ENCODE results near the gene NME9. TPM values are rescaled to one million over a fixed set of nuclear protein-coding genes. Genes with fewer than 3 reads are reported as not detected.

The NME9 gene
- total and polyA plus RNA-seq, 4 donors = 2.8 to 11.4 (median 7.4) TPM

DNA sequence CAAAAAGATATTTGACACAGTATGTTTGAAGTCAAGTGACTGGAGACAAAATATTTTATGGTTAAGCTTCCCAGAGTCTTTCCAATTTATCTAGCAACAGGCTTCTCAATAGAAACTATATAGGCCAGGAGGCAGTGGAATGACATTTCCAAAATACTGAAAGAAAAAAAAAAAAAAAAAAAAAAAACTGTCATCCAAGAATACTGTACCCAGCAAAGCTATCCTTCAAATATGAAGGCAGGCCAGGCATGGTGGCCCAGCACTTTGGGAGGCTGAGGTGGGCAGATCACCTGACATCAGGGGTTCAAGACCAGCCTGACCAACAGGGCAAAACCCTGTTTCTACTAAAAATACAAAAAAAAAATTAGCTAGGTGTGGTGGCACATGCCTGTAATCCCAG lies 20.9 kb downstream of the NME9 start:
- TF ChIP-seq, protein P1, sequence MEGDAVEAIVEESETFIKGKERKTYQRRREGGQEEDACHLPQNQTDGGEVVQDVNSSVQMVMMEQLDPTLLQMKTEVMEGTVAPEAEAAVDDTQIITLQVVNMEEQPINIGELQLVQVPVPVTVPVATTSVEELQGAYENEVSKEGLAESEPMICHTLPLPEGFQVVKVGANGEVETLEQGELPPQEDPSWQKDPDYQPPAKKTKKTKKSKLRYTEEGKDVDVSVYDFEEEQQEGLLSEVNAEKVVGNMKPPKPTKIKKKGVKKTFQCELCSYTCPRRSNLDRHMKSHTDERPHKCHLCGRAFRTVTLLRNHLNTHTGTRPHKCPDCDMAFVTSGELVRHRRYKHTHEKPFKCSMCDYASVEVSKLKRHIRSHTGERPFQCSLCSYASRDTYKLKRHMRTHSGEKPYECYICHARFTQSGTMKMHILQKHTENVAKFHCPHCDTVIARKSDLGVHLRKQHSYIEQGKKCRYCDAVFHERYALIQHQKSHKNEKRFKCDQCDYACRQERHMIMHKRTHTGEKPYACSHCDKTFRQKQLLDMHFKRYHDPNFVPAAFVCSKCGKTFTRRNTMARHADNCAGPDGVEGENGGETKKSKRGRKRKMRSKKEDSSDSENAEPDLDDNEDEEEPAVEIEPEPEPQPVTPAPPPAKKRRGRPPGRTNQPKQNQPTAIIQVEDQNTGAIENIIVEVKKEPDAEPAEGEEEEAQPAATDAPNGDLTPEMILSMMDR (IDR thresholded peaks at IDR 0.05; ENCODE audit: control extremely low read depth, extremely low read depth) = no peak
- ATAC-seq (ENCODE audit: insufficient read depth, low FRiP score) = no peak
- H3K4me1 ChIP-seq (ENCODE audit: control insufficient read depth in 5 of 5, insufficient read depth in 5 of 5, low read length in 5 of 5) = no peaks in the 10 kb centered on the region

DNA sequence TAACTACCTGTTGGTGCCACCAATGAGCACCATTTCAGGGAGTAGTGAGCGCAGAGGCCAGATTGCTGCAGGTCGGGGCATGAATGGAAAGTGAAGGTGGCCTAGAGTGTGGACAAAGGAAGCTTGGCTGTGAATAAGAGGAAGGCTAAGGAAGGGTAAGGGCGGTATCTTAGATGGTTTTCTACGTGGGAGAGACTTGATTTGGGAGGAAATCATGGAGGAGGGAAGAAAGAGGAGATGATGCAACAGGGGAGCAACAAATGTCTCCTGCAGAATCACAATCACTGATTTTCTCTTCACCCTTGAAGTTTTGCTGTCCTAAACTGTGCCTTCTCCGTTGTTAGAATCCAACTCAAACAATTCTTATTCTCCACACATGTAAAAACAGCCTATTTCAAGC lies 21.8 kb downstream of the NME9 start:
- Histone ChIP-seq H3K27ac (ENCODE audit: low read depth in 1 of 2, low read length in 1 of 2) (no peak overlapping the region), H3K36me3 (ENCODE audit: control insufficient read depth in 4 of 4, insufficient read depth in 4 of 4, low read length in 4 of 4) (no peaks in the 10 kb centered on the region), H3K4me1 (ENCODE audit: control insufficient read depth in 5 of 5, insufficient read depth in 5 of 5, low read length in 5 of 5) (no peaks in the 10 kb centered on the region), H3K4me3 (no peak overlapping the region), H3K9me3 (ENCODE audit: control insufficient read depth in 4 of 4, insufficient read depth in 3 of 4, low read length in 3 of 4) (peaks cover 0 to 18% (median 6%) of the 10 kb centered on the region in 4 donors), H3K9ac (ENCODE audit: insufficient read depth in 1 of 2, low read length in 2 of 2) (no peak overlapping the region), H3K27me3 (ENCODE audit: control insufficient read depth in 3 of 3, insufficient read depth in 3 of 3, low read length in 2 of 3) (no peaks in the 10 kb centered on the region)
- 86 to 87% methylated on average over 5 of the region's 5 CpGs for WGBS, 2 donors
- TF ChIP-seq, protein P1 (IDR thresholded peaks at IDR 0.05; ENCODE audit: control extremely low read depth, extremely low read depth) = no peak
- DNase-seq = no peak
- no peak for ATAC-seq (ENCODE audit: insufficient read depth, low FRiP score)

More for the DNA sequence above, 20.9 kb downstream of the NME9 start:
- peaks cover 0 to 18% (median 6%) of the 10 kb centered on the region in 4 donors for H3K9me3 ChIP-seq (ENCODE audit: control insufficient read depth in 4 of 4, insufficient read depth in 3 of 4, low read length in 3 of 4)
- no peak for DNase-seq
- no peaks in the 10 kb centered on the region for H3K27me3 ChIP-seq (ENCODE audit: control insufficient read depth in 3 of 3, insufficient read depth in 3 of 3, low read length in 2 of 3)
- no peaks in the 10 kb centered on the region for H3K36me3 ChIP-seq (ENCODE audit: control insufficient read depth in 4 of 4, insufficient read depth in 4 of 4, low read length in 4 of 4)
- no peak overlapping the region for H3K27ac ChIP-seq (ENCODE audit: low read depth in 1 of 2, low read length in 1 of 2)
- H3K4me3 ChIP-seq = no peak overlapping the region
- no peak overlapping the region for H3K9ac ChIP-seq (ENCODE audit: insufficient read depth in 1 of 2, low read length in 2 of 2)

DNA sequence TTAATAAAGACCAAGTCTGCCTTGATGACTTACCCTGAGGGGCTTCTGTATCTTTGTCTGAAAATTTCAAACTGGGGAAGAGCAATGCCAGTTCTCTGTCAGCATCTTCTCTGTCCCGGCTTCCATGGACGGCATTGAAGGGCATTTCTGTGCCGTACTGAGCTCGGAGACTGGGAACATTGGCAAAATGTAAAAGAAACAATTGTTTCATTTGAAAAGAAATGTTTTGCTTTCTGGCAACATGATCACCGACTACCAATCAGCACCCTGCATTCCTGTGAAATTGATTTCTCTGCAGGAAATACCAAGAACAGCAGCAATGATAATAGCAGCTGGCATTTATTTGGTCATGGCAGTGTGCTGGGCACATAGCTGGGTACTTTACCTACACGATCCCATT lies 26.2 kb downstream of the NME9 start:
- peaks cover 0 to 3% (median under 1%) of the 10 kb centered on the region in 4 donors for H3K36me3 ChIP-seq (ENCODE audit: control insufficient read depth in 4 of 4, insufficient read depth in 4 of 4, low read length in 4 of 4)
- no peak overlapping the region for H3K4me3 ChIP-seq
- DNase-seq (no peak), ATAC-seq (ENCODE audit: insufficient read depth, low FRiP score) (no peak)
- TF ChIP-seq, protein P1 (IDR thresholded peaks at IDR 0.05; ENCODE audit: control extremely low read depth, extremely low read depth) = no peak
- no peak overlapping the region for H3K9ac ChIP-seq (ENCODE audit: insufficient read depth in 1 of 2, low read length in 2 of 2)
- peaks cover 0 to 12% (median 5%) of the 10 kb centered on the region in 4 donors for H3K9me3 ChIP-seq (ENCODE audit: control insufficient read depth in 4 of 4, insufficient read depth in 3 of 4, low read length in 3 of 4)
- H3K27ac ChIP-seq (ENCODE audit: low read depth in 1 of 2, low read length in 1 of 2) = no peak overlapping the region
- H3K27me3 ChIP-seq (ENCODE audit: control insufficient read depth in 3 of 3, insufficient read depth in 3 of 3, low read length in 2 of 3) = no peaks in the 10 kb centered on the region
- H3K4me1 ChIP-seq (ENCODE audit: control insufficient read depth in 5 of 5, insufficient read depth in 5 of 5, low read length in 5 of 5) = no peaks in the 10 kb centered on the region
- WGBS, 2 donors = 92 to 94% methylated on average over 6 of the region's 6 CpGs

DNA sequence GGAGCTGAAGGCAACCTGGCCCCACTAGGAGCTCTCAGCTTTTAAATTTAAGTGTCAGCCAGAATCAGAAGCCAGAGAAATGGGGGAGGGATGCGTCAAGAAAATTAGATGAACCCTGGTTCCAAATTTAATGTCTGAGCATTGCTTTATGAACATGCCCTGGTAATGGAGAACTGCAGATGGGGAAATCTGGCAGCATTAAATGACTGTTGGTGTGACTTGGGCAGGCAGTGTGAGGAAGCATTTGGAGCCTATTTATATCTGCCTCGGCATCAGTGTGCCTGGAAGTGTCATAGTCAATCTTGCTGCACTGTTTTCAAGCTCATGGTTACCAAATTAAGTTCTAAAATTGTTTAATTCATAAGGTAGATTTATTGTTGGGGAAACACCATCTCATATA lies 29.0 kb downstream of the NME9 start:
- H3K27me3 ChIP-seq (ENCODE audit: control insufficient read depth in 3 of 3, insufficient read depth in 3 of 3, low read length in 2 of 3) = no peaks in the 10 kb centered on the region
- TF ChIP-seq, protein P1 (IDR thresholded peaks at IDR 0.05; ENCODE audit: control extremely low read depth, extremely low read depth) = no peak
- peaks cover 0 to 5% (median 0%) of the 10 kb centered on the region in 4 donors for H3K9me3 ChIP-seq (ENCODE audit: control insufficient read depth in 4 of 4, insufficient read depth in 3 of 4, low read length in 3 of 4)
- peaks cover 8 to 13% (median 11%) of the 10 kb centered on the region in 4 donors for H3K36me3 ChIP-seq (ENCODE audit: control insufficient read depth in 4 of 4, insufficient read depth in 4 of 4, low read length in 4 of 4)
- ATAC-seq (ENCODE audit: insufficient read depth, low FRiP score) (no peak), DNase-seq (no peak)
- 71 to 74% methylated on average over 2 of the region's 2 CpGs for WGBS, 2 donors
- no peak overlapping the region for H3K4me3 ChIP-seq
- no peak overlapping the region for H3K9ac ChIP-seq (ENCODE audit: insufficient read depth in 1 of 2, low read length in 2 of 2)
- no peak overlapping the region for H3K27ac ChIP-seq (ENCODE audit: low read depth in 1 of 2, low read length in 1 of 2)
- no peaks in the 10 kb centered on the region for H3K4me1 ChIP-seq (ENCODE audit: control insufficient read depth in 5 of 5, insufficient read depth in 5 of 5, low read length in 5 of 5)
